ENCODE results near the gene FHL2.
A peak's percentile ranks its signal among the peaks of the same experiment; 100 is the strongest.

The FHL2 gene

GRCh38 chr2:105376010-105376409 is 22.8 kb downstream of the FHL2 start:
- Histone ChIP-seq H3K4me3 (ENCODE audit: insufficient read depth in 1 of 2, low read depth in 1 of 2, low read length in 2 of 2) (no peak overlapping the region), H4K91ac (ENCODE audit: low read length) (no peak overlapping the region), H2BK5ac (ENCODE audit: low read depth, low read length, poor library complexity, severe bottlenecking) (no peak overlapping the region), H3K4me2 (ENCODE audit: low read length, poor library complexity, severe bottlenecking) (no peak overlapping the region), H3K4ac (ENCODE audit: low read depth in 1 of 2, low read length in 2 of 2) (peak overlapping the region in 1 of 2 experiments; percentile 70), H2AK5ac (ENCODE audit: low read length, severe bottlenecking) (peak overlapping the region; percentile 93), H3K79me1 (replicated peaks; ENCODE audit: low read length, poor library complexity, severe bottlenecking) (no peaks in the 10 kb centered on the region), H3K36me3 (ENCODE audit: control insufficient read depth in 1 of 2, insufficient read depth in 2 of 2, low read depth in 1 of 2, low read length in 2 of 2) (peaks cover 49 to 93% of the 10 kb centered on the region in 2 experiments), H3K18ac (ENCODE audit: low read depth in 1 of 2, low read length in 2 of 2) (peak overlapping the region in 1 of 2 experiments; percentile 56), H3K23ac (ENCODE audit: low read length in 2 of 2) (no peak overlapping the region), H3K9me3 (ENCODE audit: control insufficient read depth, low read length) (no peaks in the 10 kb centered on the region), H3K9ac (ENCODE audit: low read length) (peak overlapping the region; percentile 37), H3K27me3 (ENCODE audit: control insufficient read depth in 1 of 2, insufficient read depth in 1 of 2, low read length in 2 of 2) (no peaks in the 10 kb centered on the region), H2BK12ac (ENCODE audit: low read length in 2 of 2) (peak overlapping the region in 1 of 2 experiments; percentile 19), H3K14ac (ENCODE audit: low read length in 2 of 2) (no peak overlapping the region), H4K8ac (ENCODE audit: low read length) (no peak overlapping the region), H2BK120ac (ENCODE audit: low read depth, low read length) (no peak overlapping the region), H3K27ac (ENCODE audit: low read length, poor library complexity, severe bottlenecking) (peak overlapping the region; percentile 83), H3K4me1 (ENCODE audit: control insufficient read depth, insufficient read depth, low read depth, low read length) (peaks cover 46% of the 10 kb centered on the region), H2BK15ac (ENCODE audit: low read depth, poor library complexity, severe bottlenecking) (no peak overlapping the region), H2AFZ (ENCODE audit: low read depth, low read length) (no peak overlapping the region)
- WGBS: 96% methylated on average over 10 of the region's 11 CpGs
- no peak for DNase-seq

DNA sequence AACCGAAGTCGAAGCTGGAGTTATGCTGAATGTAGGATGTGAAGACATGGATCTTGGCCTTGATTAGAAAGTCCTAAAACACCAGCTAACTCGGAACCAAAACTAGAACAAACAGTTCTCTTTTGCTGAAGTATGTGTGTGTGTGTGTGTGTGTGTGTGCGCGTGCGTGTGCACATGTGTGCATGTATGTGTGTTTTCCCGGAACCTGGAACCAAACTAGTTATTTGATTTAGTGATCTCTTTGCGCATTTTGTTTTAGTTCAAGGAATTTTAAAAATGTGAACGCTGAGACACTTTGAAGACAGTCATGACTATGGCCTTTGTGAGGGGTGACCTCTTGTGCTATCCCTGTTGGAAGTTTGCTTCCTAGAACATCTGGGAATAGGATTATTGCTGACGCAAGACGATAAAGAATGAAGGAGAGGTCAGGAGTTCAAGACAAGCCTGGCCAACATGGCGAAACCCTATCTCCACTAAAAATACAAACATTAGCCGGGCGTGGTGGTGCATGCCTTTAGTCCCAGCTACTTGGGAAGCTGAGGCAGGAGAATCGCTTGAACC is 23.8 kb downstream of the FHL2 start:
- Histone ChIP-seq H3K9me3 (ENCODE audit: control insufficient read depth, low read length) (no peaks in the 10 kb centered on the region), H2AK5ac (ENCODE audit: low read length, severe bottlenecking) (peak overlapping the region; percentile 69), H3K14ac (ENCODE audit: low read length in 2 of 2) (no peak overlapping the region), H3K4ac (ENCODE audit: low read depth in 1 of 2, low read length in 2 of 2) (peak overlapping the region in 1 of 2 experiments; percentile 11), H2BK15ac (ENCODE audit: low read depth, poor library complexity, severe bottlenecking) (no peak overlapping the region), H2BK12ac (ENCODE audit: low read length in 2 of 2) (peak overlapping the region in 1 of 2 experiments; percentile 70), H3K4me1 (ENCODE audit: control insufficient read depth, insufficient read depth, low read depth, low read length) (peaks cover 42% of the 10 kb centered on the region), H2BK120ac (ENCODE audit: low read depth, low read length) (no peak overlapping the region), H3K27ac (ENCODE audit: low read length, poor library complexity, severe bottlenecking) (peak overlapping the region; percentile 83), H2AFZ (ENCODE audit: low read depth, low read length) (no peak overlapping the region), H3K4me3 (ENCODE audit: insufficient read depth in 1 of 2, low read depth in 1 of 2, low read length in 2 of 2) (no peak overlapping the region), H3K36me3 (ENCODE audit: control insufficient read depth in 1 of 2, insufficient read depth in 2 of 2, low read depth in 1 of 2, low read length in 2 of 2) (peaks cover 54 to 93% of the 10 kb centered on the region in 2 experiments), H3K18ac (ENCODE audit: low read depth in 1 of 2, low read length in 2 of 2) (peak overlapping the region; percentile 6 to 48), H4K8ac (ENCODE audit: low read length) (no peak overlapping the region), H3K23ac (ENCODE audit: low read length in 2 of 2) (no peak overlapping the region), H3K79me1 (replicated peaks; ENCODE audit: low read length, poor library complexity, severe bottlenecking) (peaks cover 2% of the 10 kb centered on the region), H4K91ac (ENCODE audit: low read length) (no peak overlapping the region), H3K27me3 (ENCODE audit: control insufficient read depth in 1 of 2, insufficient read depth in 1 of 2, low read length in 2 of 2) (no peaks in the 10 kb centered on the region), H3K9ac (ENCODE audit: low read length) (peak overlapping the region; percentile 37), H2BK5ac (ENCODE audit: low read depth, low read length, poor library complexity, severe bottlenecking) (no peak overlapping the region), H3K4me2 (ENCODE audit: low read length, poor library complexity, severe bottlenecking) (no peak overlapping the region)
- WGBS: 62% methylated on average over 14 of the region's 15 CpGs
- DNase-seq: peak; percentile 79

DNA sequence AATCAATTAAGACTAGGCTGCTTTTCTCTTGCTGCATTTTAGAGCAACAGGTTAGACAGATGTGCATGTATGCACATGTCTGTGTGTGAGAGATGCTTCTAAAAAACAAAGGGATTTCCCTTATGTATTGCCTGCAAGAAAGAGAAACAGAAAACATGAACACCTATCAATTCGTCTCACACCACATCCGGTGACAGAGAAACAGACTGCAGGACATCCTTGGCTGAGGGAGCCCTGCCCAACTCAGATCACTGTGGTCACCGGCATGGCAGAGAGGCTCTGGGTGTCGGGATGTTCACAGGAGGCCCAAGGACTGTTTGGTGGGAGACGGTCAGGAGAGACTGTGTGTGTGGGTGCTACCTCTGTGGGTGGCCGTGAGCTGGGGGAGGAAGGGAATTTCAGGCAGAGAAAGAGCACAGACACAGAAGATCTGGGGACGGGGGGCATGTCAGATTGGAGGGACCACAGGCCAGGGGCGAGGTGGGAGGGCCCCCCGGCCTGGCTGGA is 24.9 kb downstream of the FHL2 start:
- no peaks in the 10 kb centered on the region for H3K9me3 ChIP-seq (ENCODE audit: control insufficient read depth, low read length)
- peak overlapping the region; percentile 16 to 28 for H2BK12ac ChIP-seq (ENCODE audit: low read length in 2 of 2)
- H3K18ac ChIP-seq (ENCODE audit: low read depth in 1 of 2, low read length in 2 of 2): peak overlapping the region; percentile 25 to 73
- H4K8ac ChIP-seq (ENCODE audit: low read length): peak overlapping the region; percentile 71
- H2BK5ac ChIP-seq (ENCODE audit: low read depth, low read length, poor library complexity, severe bottlenecking): no peak overlapping the region
- no peak overlapping the region for H2AFZ ChIP-seq (ENCODE audit: low read depth, low read length)
- H3K23ac ChIP-seq (ENCODE audit: low read length in 2 of 2): no peak overlapping the region
- peaks cover 60 to 89% of the 10 kb centered on the region in 2 experiments for H3K36me3 ChIP-seq (ENCODE audit: control insufficient read depth in 1 of 2, insufficient read depth in 2 of 2, low read depth in 1 of 2, low read length in 2 of 2)
- no peak for DNase-seq
- no peak overlapping the region for H3K4me2 ChIP-seq (ENCODE audit: low read length, poor library complexity, severe bottlenecking)
- no peak overlapping the region for H3K4me3 ChIP-seq (ENCODE audit: insufficient read depth in 1 of 2, low read depth in 1 of 2, low read length in 2 of 2)
- peak overlapping the region; percentile 23 for H2BK120ac ChIP-seq (ENCODE audit: low read depth, low read length)
- peaks cover 2% of the 10 kb centered on the region for H3K79me1 ChIP-seq (replicated peaks; ENCODE audit: low read length, poor library complexity, severe bottlenecking)
- no peak overlapping the region for H3K14ac ChIP-seq (ENCODE audit: low read length in 2 of 2)
- H2AK5ac ChIP-seq (ENCODE audit: low read length, severe bottlenecking): peak overlapping the region; percentile 71
- H3K27ac ChIP-seq (ENCODE audit: low read length, poor library complexity, severe bottlenecking): peak overlapping the region; percentile 83
- peaks cover 44% of the 10 kb centered on the region for H3K4me1 ChIP-seq (ENCODE audit: control insufficient read depth, insufficient read depth, low read depth, low read length)
- 95% methylated on average over 9 of the region's 9 CpGs for WGBS
- H3K9ac ChIP-seq (ENCODE audit: low read length): peak overlapping the region; percentile 36
- no peaks in the 10 kb centered on the region for H3K27me3 ChIP-seq (ENCODE audit: control insufficient read depth in 1 of 2, insufficient read depth in 1 of 2, low read length in 2 of 2)
- H3K4ac ChIP-seq (ENCODE audit: low read depth in 1 of 2, low read length in 2 of 2): peak overlapping the region in 1 of 2 experiments; percentile 5
- no peak overlapping the region for H2BK15ac ChIP-seq (ENCODE audit: low read depth, poor library complexity, severe bottlenecking)
- peak overlapping the region; percentile 76 for H4K91ac ChIP-seq (ENCODE audit: low read length)

- Histone ChIP-seq H3K14ac (ENCODE audit: low read length in 2 of 2) (peak overlapping the region in 1 of 2 experiments; percentile 1), H3K23ac (ENCODE audit: low read length in 2 of 2) (no peak overlapping the region), H2BK15ac (ENCODE audit: low read depth, poor library complexity, severe bottlenecking) (no peak overlapping the region), H3K36me3 (ENCODE audit: control insufficient read depth in 1 of 2, insufficient read depth in 2 of 2, low read depth in 1 of 2, low read length in 2 of 2) (peaks cover 62 to 89% of the 10 kb centered on the region in 2 experiments), H3K4me3 (ENCODE audit: insufficient read depth in 1 of 2, low read depth in 1 of 2, low read length in 2 of 2) (no peak overlapping the region), H4K91ac (ENCODE audit: low read length) (peak overlapping the region; percentile 5), H2AK5ac (ENCODE audit: low read length, severe bottlenecking) (no peak overlapping the region), H3K9ac (ENCODE audit: low read length) (no peak overlapping the region), H3K27ac (ENCODE audit: low read length, poor library complexity, severe bottlenecking) (peak overlapping the region; percentile 83), H3K9me3 (ENCODE audit: control insufficient read depth, low read length) (no peaks in the 10 kb centered on the region), H3K4me2 (ENCODE audit: low read length, poor library complexity, severe bottlenecking) (no peak overlapping the region), H3K4ac (ENCODE audit: low read depth in 1 of 2, low read length in 2 of 2) (peak overlapping the region in 1 of 2 experiments; percentile 5), H4K8ac (ENCODE audit: low read length) (peak overlapping the region; percentile 74), H2BK120ac (ENCODE audit: low read depth, low read length) (no peak overlapping the region), H2AFZ (ENCODE audit: low read depth, low read length) (no peak overlapping the region), H3K18ac (ENCODE audit: low read depth in 1 of 2, low read length in 2 of 2) (peak overlapping the region; percentile 0 to 57), H3K4me1 (ENCODE audit: control insufficient read depth, insufficient read depth, low read depth, low read length) (peaks cover 39% of the 10 kb centered on the region), H3K79me1 (replicated peaks; ENCODE audit: low read length, poor library complexity, severe bottlenecking) (peaks cover 2% of the 10 kb centered on the region), H2BK12ac (ENCODE audit: low read length in 2 of 2) (no peak overlapping the region), H3K27me3 (ENCODE audit: control insufficient read depth in 1 of 2, insufficient read depth in 1 of 2, low read length in 2 of 2) (no peaks in the 10 kb centered on the region), H2BK5ac (ENCODE audit: low read depth, low read length, poor library complexity, severe bottlenecking) (no peak overlapping the region)
- WGBS: 93% methylated on average over 9 of the region's 9 CpGs
- DNase-seq: no peak
Observed at GRCh38 chr2:105373344-105373781, 25.5 kb downstream of the FHL2 start.
